ENCODE data around the gene TNS3.

The TNS3 gene

GRCh38 chr7:47419471-47419870 lies 162.4 kb downstream of the TNS3 start:
- peaks cover 5% of the 10 kb centered on the region for H3K9me3 ChIP-seq (ENCODE audit: low read length)
- peaks cover 6% of the 10 kb centered on the region for H3K36me3 ChIP-seq (ENCODE audit: insufficient read depth, low read length)

GRCh38 chr7:47418601-47419309 lies 163.2 kb downstream of the TNS3 start:
- H3K36me3 ChIP-seq (ENCODE audit: insufficient read depth, low read length): peaks cover 9% of the 10 kb centered on the region
- no peak overlapping the region for H2AFZ ChIP-seq (ENCODE audit: low read depth, low read length)
- no peaks in the 10 kb centered on the region for H3K27me3 ChIP-seq (ENCODE audit: insufficient read depth, low read length)
- H3K4me3 ChIP-seq (ENCODE audit: low read length): no peak overlapping the region
- H3K4me1 ChIP-seq (ENCODE audit: insufficient read depth, low read length): no peaks in the 10 kb centered on the region
- peaks cover 5% of the 10 kb centered on the region for H3K9me3 ChIP-seq (ENCODE audit: low read length)

More at GRCh38 chr7:47419471-47419870, 162.4 kb downstream of the TNS3 start:
- H2AFZ ChIP-seq (ENCODE audit: low read depth, low read length): no peak overlapping the region
- no peak overlapping the region for H3K4me3 ChIP-seq (ENCODE audit: low read length)
- H3K27me3 ChIP-seq (ENCODE audit: insufficient read depth, low read length): no peaks in the 10 kb centered on the region
- H3K4me1 ChIP-seq (ENCODE audit: insufficient read depth, low read length): no peaks in the 10 kb centered on the region

GRCh38 chr7:47416492-47417480 lies 165.1 kb downstream of the TNS3 start:
- Histone ChIP-seq H3K9me3 (ENCODE audit: low read length) (peaks cover 3% of the 10 kb centered on the region), H3K36me3 (ENCODE audit: insufficient read depth, low read length) (peaks cover 7% of the 10 kb centered on the region), H3K4me3 (ENCODE audit: low read length) (no peak overlapping the region), H3K4me1 (ENCODE audit: insufficient read depth, low read length) (no peaks in the 10 kb centered on the region), H2AFZ (ENCODE audit: low read depth, low read length) (no peak overlapping the region), H3K27me3 (ENCODE audit: insufficient read depth, low read length) (no peaks in the 10 kb centered on the region)

- Histone ChIP-seq H3K4me1 (ENCODE audit: insufficient read depth, low read length) (no peaks in the 10 kb centered on the region), H2AFZ (ENCODE audit: low read depth, low read length) (no peak overlapping the region), H3K4me3 (ENCODE audit: low read length) (no peak overlapping the region), H3K9me3 (ENCODE audit: low read length) (peaks cover 3% of the 10 kb centered on the region), H3K27me3 (ENCODE audit: insufficient read depth, low read length) (no peaks in the 10 kb centered on the region), H3K36me3 (ENCODE audit: insufficient read depth, low read length) (peaks cover 7% of the 10 kb centered on the region)
These were observed 166.3 kb downstream of the TNS3 start for GRCh38 chr7:47415318-47416212.

- Histone ChIP-seq H2AFZ (ENCODE audit: low read depth, low read length) (no peak overlapping the region), H3K9me3 (ENCODE audit: low read length) (no peaks in the 10 kb centered on the region), H3K4me1 (ENCODE audit: insufficient read depth, low read length) (no peaks in the 10 kb centered on the region), H3K36me3 (ENCODE audit: insufficient read depth, low read length) (peaks cover 10% of the 10 kb centered on the region), H3K27me3 (ENCODE audit: insufficient read depth, low read length) (no peaks in the 10 kb centered on the region), H3K4me3 (ENCODE audit: low read length) (no peak overlapping the region)
These were observed 167.3 kb downstream of the TNS3 start for GRCh38 chr7:47414342-47415317.

- H3K36me3 ChIP-seq (ENCODE audit: insufficient read depth, low read length): peaks cover 10% of the 10 kb centered on the region
- H3K4me1 ChIP-seq (ENCODE audit: insufficient read depth, low read length): no peaks in the 10 kb centered on the region
- no peak overlapping the region for H3K4me3 ChIP-seq (ENCODE audit: low read length)
- no peak overlapping the region for H2AFZ ChIP-seq (ENCODE audit: low read depth, low read length)
- no peaks in the 10 kb centered on the region for H3K9me3 ChIP-seq (ENCODE audit: low read length)
- no peaks in the 10 kb centered on the region for H3K27me3 ChIP-seq (ENCODE audit: insufficient read depth, low read length)
These were observed 168.2 kb downstream of the TNS3 start for GRCh38 chr7:47413526-47414341.

GRCh38 chr7:47411901-47412300 lies 170.0 kb downstream of the TNS3 start:
- Histone ChIP-seq H3K9me3 (ENCODE audit: low read length) (no peaks in the 10 kb centered on the region), H3K4me3 (ENCODE audit: low read length) (no peak overlapping the region), H3K27me3 (ENCODE audit: insufficient read depth, low read length) (no peaks in the 10 kb centered on the region), H3K36me3 (ENCODE audit: insufficient read depth, low read length) (peaks cover 10% of the 10 kb centered on the region), H2AFZ (ENCODE audit: low read depth, low read length) (no peak overlapping the region), H3K4me1 (ENCODE audit: insufficient read depth, low read length) (no peaks in the 10 kb centered on the region)

- H3K27me3 ChIP-seq (ENCODE audit: insufficient read depth, low read length): no peaks in the 10 kb centered on the region
- H3K4me1 ChIP-seq (ENCODE audit: insufficient read depth, low read length): no peaks in the 10 kb centered on the region
- H2AFZ ChIP-seq (ENCODE audit: low read depth, low read length): no peak overlapping the region
- H3K4me3 ChIP-seq (ENCODE audit: low read length): no peak overlapping the region
- no peaks in the 10 kb centered on the region for H3K9me3 ChIP-seq (ENCODE audit: low read length)
- H3K36me3 ChIP-seq (ENCODE audit: insufficient read depth, low read length): peaks cover 10% of the 10 kb centered on the region
These were observed 170.5 kb downstream of the TNS3 start for GRCh38 chr7:47411281-47411869.

GRCh38 chr7:47408675-47409074 lies 173.2 kb downstream of the TNS3 start:
- no peaks in the 10 kb centered on the region for H3K4me1 ChIP-seq (ENCODE audit: insufficient read depth, low read length)
- no peak overlapping the region for H3K4me3 ChIP-seq (ENCODE audit: low read length)
- no peaks in the 10 kb centered on the region for H3K27me3 ChIP-seq (ENCODE audit: insufficient read depth, low read length)
- no peaks in the 10 kb centered on the region for H3K9me3 ChIP-seq (ENCODE audit: low read length)
- H2AFZ ChIP-seq (ENCODE audit: low read depth, low read length): no peak overlapping the region
- H3K36me3 ChIP-seq (ENCODE audit: insufficient read depth, low read length): peaks cover 9% of the 10 kb centered on the region

GRCh38 chr7:47407821-47408674 lies 173.9 kb downstream of the TNS3 start:
- no peak overlapping the region for H2AFZ ChIP-seq (ENCODE audit: low read depth, low read length)
- H3K36me3 ChIP-seq (ENCODE audit: insufficient read depth, low read length): peaks cover 5% of the 10 kb centered on the region
- no peaks in the 10 kb centered on the region for H3K27me3 ChIP-seq (ENCODE audit: insufficient read depth, low read length)
- H3K4me3 ChIP-seq (ENCODE audit: low read length): no peak overlapping the region
- no peaks in the 10 kb centered on the region for H3K4me1 ChIP-seq (ENCODE audit: insufficient read depth, low read length)
- no peaks in the 10 kb centered on the region for H3K9me3 ChIP-seq (ENCODE audit: low read length)
